HG02840 (cell line): ENCODE results near the gene STK11.
"Not testable (repeated sequence)": the region's sequence is repeated elsewhere in the genome, so short reads cannot be mapped to it uniquely, and the experiment has no call there.

Experiments used
- ATAC-seq: cut with Tn5 transposase; IDR thresholded peaks from one replicate; pipeline ENCODE4 v1.9.1; 2021; ENCODE audit warnings: mild to moderate bottlenecking, moderate library complexity, moderate number of reproducible peaks; ENCODE audit not compliant: unreplicated experiment, low FRiP score

The STK11 gene

GRCh38 chr19:1206150-1206863, 729 bp downstream of the STK11 start:
- no peak for ATAC-seq

- no peak for ATAC-seq
These were observed 1.4 kb downstream of the STK11 start for GRCh38 chr19:1206864-1207450.

- ATAC-seq = not testable (repeated sequence)
These were observed 3.3 kb downstream of the STK11 start for GRCh38 chr19:1208830-1209229.

- ATAC-seq = no peak
These were observed 4.6 kb downstream of the STK11 start for GRCh38 chr19:1210227-1210538.

- ATAC-seq = no peak
These were observed 6.1 kb downstream of the STK11 start for GRCh38 chr19:1211494-1212234.

- ATAC-seq = no peak
These were observed 8.1 kb downstream of the STK11 start for GRCh38 chr19:1213391-1214286.

GRCh38 chr19:1214299-1214861, 8.8 kb downstream of the STK11 start:
- no peak for ATAC-seq

GRCh38 chr19:1214862-1215731, 9.5 kb downstream of the STK11 start:
- ATAC-seq = no peak

- no peak for ATAC-seq
These were observed 11.2 kb downstream of the STK11 start for GRCh38 chr19:1216756-1217155.

- ATAC-seq = no peak
These were observed 11.8 kb downstream of the STK11 start for GRCh38 chr19:1217366-1217765.

GRCh38 chr19:1218751-1219567, 13.4 kb downstream of the STK11 start:
- ATAC-seq = no peak

- ATAC-seq = no peak
These were observed 14.4 kb downstream of the STK11 start for GRCh38 chr19:1219786-1220476.

GRCh38 chr19:1220477-1220930, 14.9 kb downstream of the STK11 start:
- no peak for ATAC-seq

- no peak for ATAC-seq
These were observed 15.7 kb downstream of the STK11 start for GRCh38 chr19:1220976-1221903.

GRCh38 chr19:1221904-1222255, 16.3 kb downstream of the STK11 start:
- no peak for ATAC-seq

- ATAC-seq = no peak
These were observed 16.8 kb downstream of the STK11 start for GRCh38 chr19:1222394-1222793.
